Skeletal muscle tissue (tissue), 4 donors: ENCODE data around the gene ATP9A. TPM values are rescaled to one million over a fixed set of nuclear protein-coding genes. Genes with fewer than 3 reads are reported as not detected.
"Not testable (repeated sequence)": the region's sequence is repeated elsewhere in the genome, so short reads cannot be mapped to it uniquely, and the experiment has no call there.

Source experiments
- H3K27ac ChIP-seq: one replicate; pipeline ENCODE4 v1.7.0; 2013; ENCODE audit warnings: mild to moderate bottlenecking, low read depth, low read length, inconsistent platforms
- H3K27me3 ChIP-seq, 3 donors: one replicate each; pipeline ENCODE4 v1.7.0; 2013; ENCODE audit warnings: low read length in 3 of 3; ENCODE audit not compliant: control insufficient read depth in 3 of 3, insufficient read depth in 3 of 3
- H3K36me3 ChIP-seq, 3 donors: one replicate each; pipeline ENCODE4 v1.7.0; 2013; ENCODE audit warnings: low read length in 3 of 3; ENCODE audit not compliant: control insufficient read depth in 3 of 3, insufficient read depth in 3 of 3
- H3K4me1 ChIP-seq, 3 donors: one replicate each; pipeline ENCODE4 v1.7.0; 2013; ENCODE audit warnings: low read length in 3 of 3, mild to moderate bottlenecking in 3 of 3; ENCODE audit not compliant: control insufficient read depth in 3 of 3, insufficient read depth in 3 of 3
- H3K4me3 ChIP-seq, 3 donors: one replicate each; pipeline ENCODE4 v1.7.0; 2013; ENCODE audit warnings: low read length in 3 of 3
- H3K9ac ChIP-seq, 3 donors: one replicate each; pipeline ENCODE4 v1.7.0; 2013; ENCODE audit warnings: low read length in 3 of 3, mild to moderate bottlenecking in 3 of 3, moderate library complexity in 2 of 3, low read depth in 1 of 3
- H3K9me3 ChIP-seq, 3 donors: one replicate each; pipeline ENCODE4 v1.7.0; 2013; ENCODE audit warnings: low read length in 3 of 3; ENCODE audit not compliant: control insufficient read depth in 3 of 3
- total RNA-seq: library from RNA; depleted of rRNA; stranded (reverse); fragments of >200 nt; gene quantifications from one replicate; pipeline ENCODE4 v1.2.3, GENCODE V29; 2014
- donor health status: Osteomylitis.

The ATP9A gene
- total RNA-seq, 1 donor from 2014 or later, result 56.4 TPM

GRCh38 chr20:51687108-51687507 is 81.1 kb downstream of the ATP9A start:
- no peak overlapping the region for H3K4me3 ChIP-seq
- no peaks in the 10 kb centered on the region for H3K27me3 ChIP-seq
- H3K4me1 ChIP-seq, result no peaks in the 10 kb centered on the region
- no peak overlapping the region for H3K27ac ChIP-seq
- no peaks in the 10 kb centered on the region for H3K9me3 ChIP-seq
- peaks cover 3 to 15% (median 11%) of the 10 kb centered on the region in 3 donors for H3K36me3 ChIP-seq
- no peak overlapping the region for H3K9ac ChIP-seq

- not testable (repeated sequence) for H3K27ac ChIP-seq, H3K4me1 ChIP-seq, H3K9ac ChIP-seq, H3K27me3 ChIP-seq, H3K4me3 ChIP-seq, H3K9me3 ChIP-seq
- H3K36me3 ChIP-seq, result peaks cover 3 to 15% (median 11%) of the 10 kb centered on the region in 3 donors
These were observed 82.7 kb downstream of the ATP9A start for GRCh38 chr20:51685494-51685893.

- no peak overlapping the region for H3K4me3 ChIP-seq
- no peak overlapping the region for H3K27ac ChIP-seq
- peaks cover 3 to 5% (median 4%) of the 10 kb centered on the region in 3 donors for H3K36me3 ChIP-seq
- no peaks in the 10 kb centered on the region for H3K4me1 ChIP-seq
- H3K9me3 ChIP-seq, result no peaks in the 10 kb centered on the region
- no peak overlapping the region for H3K9ac ChIP-seq
- H3K27me3 ChIP-seq, result no peaks in the 10 kb centered on the region
These were observed 88.0 kb downstream of the ATP9A start for GRCh38 chr20:51680067-51680749.

- Histone ChIP-seq H3K27me3 (no peaks in the 10 kb centered on the region), H3K4me1 (no peaks in the 10 kb centered on the region), H3K36me3 (peaks cover 4 to 6% (median 5%) of the 10 kb centered on the region in 3 donors), H3K27ac (no peak overlapping the region), H3K9ac (no peak overlapping the region), H3K9me3 (no peaks in the 10 kb centered on the region), H3K4me3 (no peak overlapping the region)
These were observed 88.8 kb downstream of the ATP9A start for GRCh38 chr20:51679254-51679921.

GRCh38 chr20:51678026-51678697 is 90.0 kb downstream of the ATP9A start:
- Histone ChIP-seq H3K27me3 (no peaks in the 10 kb centered on the region), H3K9me3 (no peaks in the 10 kb centered on the region), H3K4me3 (no peak overlapping the region), H3K36me3 (peaks cover 11 to 16% (median 13%) of the 10 kb centered on the region in 3 donors), H3K27ac (no peak overlapping the region), H3K9ac (peak overlapping the region in 1 of 3 donors; percentile 25), H3K4me1 (no peaks in the 10 kb centered on the region)

- H3K27ac ChIP-seq, result no peak overlapping the region
- H3K4me3 ChIP-seq, result no peak overlapping the region
- no peaks in the 10 kb centered on the region for H3K9me3 ChIP-seq
- no peak overlapping the region for H3K9ac ChIP-seq
- H3K36me3 ChIP-seq, result peaks cover 20 to 44% (median 33%) of the 10 kb centered on the region in 3 donors
- peaks cover 0 to 2% (median 0%) of the 10 kb centered on the region in 3 donors for H3K4me1 ChIP-seq
- H3K27me3 ChIP-seq, result no peaks in the 10 kb centered on the region
These were observed 99.2 kb downstream of the ATP9A start for GRCh38 chr20:51668947-51669346.

GRCh38 chr20:51668515-51668914 is 99.7 kb downstream of the ATP9A start:
- Histone ChIP-seq H3K27me3 (no peaks in the 10 kb centered on the region), H3K36me3 (peaks cover 18 to 43% (median 30%) of the 10 kb centered on the region in 3 donors), H3K9me3 (no peaks in the 10 kb centered on the region), H3K4me3 (no peak overlapping the region), H3K4me1 (peaks cover 0 to 2% (median 0%) of the 10 kb centered on the region in 3 donors), H3K27ac (no peak overlapping the region), H3K9ac (no peak overlapping the region)

GRCh38 chr20:51667491-51667890 is 100.7 kb downstream of the ATP9A start:
- Histone ChIP-seq H3K4me1 (peaks cover 0 to 2% (median 0%) of the 10 kb centered on the region in 3 donors), H3K27ac (no peak overlapping the region), H3K36me3 (peaks cover 16 to 40% (median 27%) of the 10 kb centered on the region in 3 donors)

GRCh38 chr20:51667002-51667408 is 101.2 kb downstream of the ATP9A start:
- H3K36me3 ChIP-seq, result peaks cover 16 to 40% (median 27%) of the 10 kb centered on the region in 3 donors
- peaks cover 0 to 2% (median 0%) of the 10 kb centered on the region in 3 donors for H3K4me1 ChIP-seq

More at GRCh38 chr20:51667491-51667890, 100.7 kb downstream of the ATP9A start:
- Histone ChIP-seq H3K4me3 (no peak overlapping the region), H3K9me3 (no peaks in the 10 kb centered on the region), H3K27me3 (no peaks in the 10 kb centered on the region), H3K9ac (no peak overlapping the region)

GRCh38 chr20:51666126-51666525 is 102.1 kb downstream of the ATP9A start:
- H3K36me3 ChIP-seq, result peaks cover 14 to 39% (median 25%) of the 10 kb centered on the region in 3 donors
- no peak overlapping the region for H3K27ac ChIP-seq
- H3K4me3 ChIP-seq, result no peak overlapping the region
- H3K9me3 ChIP-seq, result no peaks in the 10 kb centered on the region
- H3K4me1 ChIP-seq, result peaks cover 0 to 2% (median 0%) of the 10 kb centered on the region in 3 donors
- H3K27me3 ChIP-seq, result no peaks in the 10 kb centered on the region
- no peak overlapping the region for H3K9ac ChIP-seq

More at GRCh38 chr20:51667002-51667408, 101.2 kb downstream of the ATP9A start:
- Histone ChIP-seq H3K27ac (no peak overlapping the region), H3K4me3 (no peak overlapping the region), H3K9me3 (no peaks in the 10 kb centered on the region), H3K27me3 (no peaks in the 10 kb centered on the region), H3K9ac (no peak overlapping the region)
